Spinal cord (tissue), 10 donors: ENCODE results near the gene ORC5. TPM values are rescaled to one million over a fixed set of nuclear protein-coding genes. Genes with fewer than 3 reads are reported as not detected.

Experiments
- DNase-seq, 6 donors: peaks; one replicate each; pipeline versions ENCODE4 v3.0.0 to v3.0.0-alpha.2; 2013 to 2015; ENCODE audit warnings: low spot score in 6 of 6, low read depth in 4 of 6
- H3K27ac ChIP-seq: one replicate; pipeline ENCODE4 v1.5.1; 2013; ENCODE audit warnings: low read depth, low read length, control low read depth
- H3K27me3 ChIP-seq: one replicate; pipeline ENCODE4 v1.6.1; 2013; ENCODE audit warnings: low read length; ENCODE audit not compliant: control insufficient read depth, insufficient read depth
- H3K36me3 ChIP-seq: one replicate; pipeline ENCODE4 v1.6.1; 2013; ENCODE audit warnings: low read length; ENCODE audit not compliant: control insufficient read depth, insufficient read depth
- H3K4me1 ChIP-seq: one replicate; pipeline ENCODE4 v1.6.1; 2013; ENCODE audit warnings: low read length; ENCODE audit not compliant: control insufficient read depth, insufficient read depth
- H3K4me3 ChIP-seq: one replicate; pipeline ENCODE4 v1.5.1; 2013; ENCODE audit warnings: low read depth, low read length, control low read depth
- H3K9me3 ChIP-seq: one replicate; pipeline ENCODE4 v1.6.1; 2013; ENCODE audit warnings: low read length; ENCODE audit not compliant: control insufficient read depth, insufficient read depth
- WGBS: methylation state at CpG from one replicate; pipeline ENCODE4 v1.1.5; 2013; ENCODE audit warnings: missing lambda C conversion rate; ENCODE audit not compliant: insufficient coverage; 5-methylcytosine and 5-hydroxymethylcytosine counted together
- long read RNA-seq, 4 donors: transcript quantifications; one replicate each; lab custom pipeline, GENCODE V29; 2026
- polyA plus RNA-seq, 2 donors: library from polyadenylated mRNA; unstranded; fragments of 120-200 nt; gene quantifications; one replicate each; pipeline ENCODE4 v1.2.1, GENCODE V29; 2013; ENCODE audit not compliant: insufficient read length in 2 of 2
- total RNA-seq, 2 donors: library from RNA; depleted of rRNA in 1 of 2; stranded (reverse); fragments of 120-200 nt in 1 of 2; fragments of >200 nt in 1 of 2; gene quantifications; one replicate each; pipeline versions ENCODE4 v1.2.3 to v1.2.4, GENCODE V29; 2013 to 2014
- donor health status: healthy.

Gene ORC5
- total RNA-seq (10 to 100 TPM; 20.4 to 42.1 TPM), polyA plus RNA-seq (10 to 100 TPM; 18.5 to 19.4 TPM)
- long read RNA-seq, donor 1, transcript ORC5-201 (14 exons, 1,958 nt): major isoform, 6 of 20 reads
- long read RNA-seq, donor 1, partial matches to known transcripts: 13 of 20 reads
- long read RNA-seq, donor 1, other reads (novel, unspliced or antisense): 0 of 20 reads
- long read RNA-seq, donor 2, partial matches to known transcripts: 0 of 1 reads
- long read RNA-seq, donor 2, other reads (novel, unspliced or antisense): 0 of 1 reads
- long read RNA-seq, donor 3, partial matches to known transcripts: 0 of 2 reads
- long read RNA-seq, donor 3, other reads (novel, unspliced or antisense): 0 of 2 reads
- long read RNA-seq, donor 4, transcript ORC5-201 (14 exons, 1,958 nt): major isoform, 8 of 8 reads
- long read RNA-seq, donor 4, partial matches to known transcripts: 0 of 8 reads
- long read RNA-seq, donor 4, other reads (novel, unspliced or antisense): 0 of 8 reads

DNA sequence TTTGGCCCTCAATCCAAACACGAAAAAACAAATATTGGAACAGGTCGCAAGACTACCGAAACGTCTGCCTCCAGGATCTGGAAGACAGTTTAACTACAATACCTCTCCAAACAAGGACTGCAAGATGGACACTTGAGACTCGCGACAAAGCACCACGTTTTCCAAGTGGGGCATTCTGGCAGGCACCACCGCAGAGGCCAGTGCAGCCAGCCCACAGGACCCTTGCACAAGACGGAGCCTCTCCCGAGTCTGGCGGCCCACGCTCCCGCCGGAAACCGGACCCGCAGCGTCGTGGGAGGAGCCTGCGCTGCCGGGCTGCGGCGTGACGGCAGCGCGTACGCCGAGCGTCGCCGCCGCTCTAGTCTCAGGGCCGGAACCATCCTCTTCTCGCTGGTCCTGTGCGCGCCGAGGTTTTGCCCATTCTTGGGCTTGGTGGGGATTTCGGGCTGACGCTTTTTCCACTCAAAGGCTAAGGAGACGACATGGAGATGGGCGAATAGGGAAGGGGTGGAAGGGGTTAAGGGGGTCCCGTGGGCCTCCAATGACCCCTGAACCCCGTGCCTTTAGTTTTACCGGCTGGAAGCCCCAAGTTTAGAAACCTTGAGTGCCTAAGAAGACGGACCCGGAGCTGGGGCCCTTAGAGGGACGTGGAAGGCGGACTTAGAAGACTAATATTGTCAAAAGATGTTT, at the start of gene ORC5:
Gene ORC5 (minus strand): TSS at position 283 of the 690 bp plus-strand sequence. CDS start 109 bp downstream, at position 174.
- H3K27ac ChIP-seq: peak within 1 kb of the TSS; percentile 69
- WGBS: under 1% methylated on average over 47 of the region's 47 CpGs
- peak within 1 kb of the TSS; percentile 88 for H3K4me3 ChIP-seq

DNA sequence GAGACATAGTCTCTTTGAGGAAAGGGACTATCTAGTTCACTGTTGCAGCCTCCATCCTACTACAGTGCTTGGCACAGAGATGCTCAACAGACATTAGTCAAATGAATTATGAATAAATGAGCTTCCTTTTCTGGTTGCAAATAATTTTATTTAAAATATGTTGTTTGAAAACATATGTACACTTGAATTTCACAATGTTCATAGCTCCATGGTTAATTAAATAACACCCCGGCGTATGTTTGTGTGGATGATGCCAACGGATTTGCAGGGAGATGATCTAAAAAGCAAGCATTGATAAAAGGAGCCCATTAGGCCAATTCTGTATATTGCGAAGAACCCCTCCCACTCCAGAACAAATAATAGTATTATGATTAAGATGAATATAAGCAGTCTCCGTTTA, 47.8 kb upstream of the ORC5 start:
- no peaks in the 10 kb centered on the region for H3K4me1 ChIP-seq
- H3K9me3 ChIP-seq: no peaks in the 10 kb centered on the region
- no peaks in the 10 kb centered on the region for H3K27me3 ChIP-seq
- no CpG with 5 or more reads among the region's 5 CpGs for WGBS
- H3K36me3 ChIP-seq: no peaks in the 10 kb centered on the region
- no peak overlapping the region for H3K4me3 ChIP-seq
- DNase-seq: peak in 1 of 6 donors; percentile 44
- no peak overlapping the region for H3K27ac ChIP-seq

More for the DNA sequence above, at the start of gene ORC5:
- H3K4me1 ChIP-seq: peaks cover 4% of the 10 kb centered on the region
- H3K27me3 ChIP-seq: no peaks in the 10 kb centered on the region
- H3K9me3 ChIP-seq: no peaks in the 10 kb centered on the region
- no peaks in the 10 kb centered on the region for H3K36me3 ChIP-seq
- DNase-seq: peak; percentile 68 to 94 (median 75)

DNA sequence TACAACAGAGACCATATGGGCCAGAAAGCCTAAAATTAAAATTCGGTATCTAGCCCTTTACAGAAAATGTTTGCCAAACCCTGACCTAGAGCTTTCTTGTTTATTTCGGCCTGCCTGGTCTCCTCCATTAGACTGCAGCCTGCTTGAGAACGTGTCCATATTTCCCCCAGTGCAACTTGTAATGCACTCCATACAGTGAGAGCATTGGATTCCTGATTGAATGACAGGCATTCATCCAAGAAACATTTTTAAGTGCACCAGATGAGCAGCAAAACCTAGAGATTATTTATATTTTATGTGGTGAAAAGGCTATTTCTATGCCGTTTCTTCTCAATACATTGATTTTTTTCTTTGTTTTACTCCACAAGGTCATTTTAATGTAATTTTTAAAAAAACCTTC, 47.4 kb upstream of the ORC5 start:
- Histone ChIP-seq H3K9me3 (no peaks in the 10 kb centered on the region), H3K27me3 (no peaks in the 10 kb centered on the region), H3K27ac (no peak overlapping the region), H3K36me3 (no peaks in the 10 kb centered on the region), H3K4me3 (no peak overlapping the region), H3K4me1 (no peaks in the 10 kb centered on the region)
- DNase-seq: peak in 2 of 6 donors; percentile 53 to 61
- 71% methylated on average over 3 of the region's 4 CpGs for WGBS

DNA sequence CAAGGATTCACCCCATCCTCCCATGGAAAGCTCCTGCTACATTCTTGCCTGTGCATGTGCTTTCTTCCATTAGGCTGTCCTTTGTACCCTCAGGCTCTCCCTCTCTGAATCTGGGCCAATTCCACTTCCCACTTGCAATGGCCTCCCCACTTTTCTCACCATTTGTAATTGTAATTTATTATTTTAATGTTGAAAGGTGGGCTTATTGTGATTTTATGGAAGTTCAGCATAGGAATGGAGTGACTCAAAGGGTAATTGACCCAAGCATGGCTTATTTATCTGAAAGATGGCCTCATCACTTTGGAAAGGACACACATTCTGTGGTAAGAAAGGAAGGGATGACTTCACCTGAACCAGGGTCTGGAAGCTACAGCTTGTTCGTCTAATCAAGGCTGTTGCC, 46.9 kb upstream of the ORC5 start:
- Histone ChIP-seq H3K9me3 (no peaks in the 10 kb centered on the region), H3K27me3 (no peaks in the 10 kb centered on the region), H3K4me3 (no peak overlapping the region), H3K27ac (no peak overlapping the region), H3K36me3 (no peaks in the 10 kb centered on the region), H3K4me1 (no peaks in the 10 kb centered on the region)
- no peak for DNase-seq
- WGBS: no CpG with 5 or more reads among the region's 1 CpG

DNA sequence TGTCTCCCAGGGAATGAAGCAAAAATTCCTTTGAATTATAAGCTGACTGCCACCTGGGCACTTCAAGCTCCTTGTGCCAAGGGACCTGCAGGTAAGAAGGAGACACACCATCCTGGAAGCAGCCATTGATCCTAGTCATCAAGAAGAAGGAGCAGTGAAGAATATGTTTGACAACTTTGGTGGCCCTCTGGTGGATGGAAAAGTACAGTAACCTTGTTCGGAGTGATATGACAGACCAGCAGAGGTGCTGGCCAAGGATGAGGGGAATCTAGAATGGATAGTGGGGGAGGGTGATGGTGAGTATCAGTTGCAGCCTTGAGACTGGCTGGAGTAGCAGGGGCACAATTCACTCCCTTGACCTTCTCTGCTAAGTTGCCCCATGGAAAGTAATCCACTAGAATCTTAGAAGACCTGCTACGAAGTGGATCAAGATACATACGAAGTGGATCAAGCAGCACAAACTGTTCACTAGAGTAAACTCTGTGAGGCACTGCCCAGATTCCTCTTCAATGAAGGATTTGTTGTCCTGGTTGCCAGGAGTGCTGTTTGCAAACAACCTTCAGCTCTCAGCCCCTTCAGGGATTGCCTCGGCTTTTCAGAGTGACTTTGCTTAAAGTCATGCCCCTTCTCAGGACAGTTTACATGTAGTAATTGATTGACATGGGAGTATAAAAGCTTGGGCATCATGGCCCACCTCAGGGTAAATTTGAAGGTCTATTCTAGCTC, 44.8 kb upstream of the ORC5 start:
- 85% methylated on average over 3 of the region's 4 CpGs for WGBS
- no peak for DNase-seq
- Histone ChIP-seq H3K9me3 (peaks cover 2% of the 10 kb centered on the region), H3K4me1 (no peaks in the 10 kb centered on the region), H3K27me3 (no peaks in the 10 kb centered on the region), H3K27ac (no peak overlapping the region), H3K36me3 (no peaks in the 10 kb centered on the region), H3K4me3 (no peak overlapping the region)

DNA sequence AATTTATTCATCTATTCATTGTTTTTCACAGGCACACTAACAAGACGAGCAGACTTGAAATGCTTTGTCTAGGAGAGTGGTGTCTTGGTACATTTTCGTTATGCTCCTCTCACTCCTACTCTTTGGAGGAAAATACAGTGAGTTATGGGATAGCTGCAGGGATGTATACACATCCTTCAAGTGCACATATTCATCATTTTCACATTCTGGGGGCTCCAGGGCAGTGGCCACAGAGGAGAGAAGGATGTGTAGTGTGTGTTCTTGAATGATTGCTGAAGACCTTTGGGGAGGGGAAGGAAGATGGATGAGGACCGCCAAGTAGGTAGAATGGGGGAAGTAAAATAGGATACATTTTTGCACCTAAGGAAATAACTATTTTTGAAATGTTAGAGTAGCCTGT, 34.8 kb upstream of the ORC5 start:
- H3K9me3 ChIP-seq: no peaks in the 10 kb centered on the region
- H3K4me3 ChIP-seq: no peak overlapping the region
- H3K27ac ChIP-seq: no peak overlapping the region
- no peaks in the 10 kb centered on the region for H3K4me1 ChIP-seq
- peak in 2 of 6 donors; percentile 37 to 39 for DNase-seq
- no peaks in the 10 kb centered on the region for H3K27me3 ChIP-seq
- no peaks in the 10 kb centered on the region for H3K36me3 ChIP-seq
- 100% methylated on average over 1 of the region's 3 CpGs for WGBS

GRCh38 chr7:104241538-104242209, 33.9 kb upstream of the ORC5 start:
- no CpG with 5 or more reads among the region's 4 CpGs for WGBS
- DNase-seq: peak in 2 of 6 donors; percentile 28 to 62
- no peaks in the 10 kb centered on the region for H3K4me1 ChIP-seq
- no peaks in the 10 kb centered on the region for H3K36me3 ChIP-seq
- no peaks in the 10 kb centered on the region for H3K27me3 ChIP-seq
- H3K9me3 ChIP-seq: no peaks in the 10 kb centered on the region
- no peak overlapping the region for H3K27ac ChIP-seq
- H3K4me3 ChIP-seq: no peak overlapping the region

DNA sequence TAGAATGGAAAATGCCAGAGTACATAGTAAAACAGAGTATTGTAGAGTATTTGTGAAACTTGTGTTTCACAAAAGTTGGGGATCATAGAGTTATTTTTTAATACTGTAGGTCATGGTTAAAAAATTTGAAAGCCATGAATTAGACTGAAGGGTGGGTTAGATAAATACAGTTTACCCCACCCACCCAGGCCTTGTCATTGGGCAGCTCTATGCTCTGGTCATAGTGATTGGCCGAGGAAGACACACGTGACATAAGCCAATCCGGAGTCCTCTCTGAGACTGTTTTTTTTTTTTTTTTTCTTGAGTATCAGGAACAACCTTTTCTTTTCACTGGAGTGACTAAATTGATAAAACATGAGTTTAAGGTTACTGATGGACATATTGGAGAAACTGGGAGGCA, 33.3 kb upstream of the ORC5 start:
- H3K27me3 ChIP-seq: no peaks in the 10 kb centered on the region
- no peak overlapping the region for H3K27ac ChIP-seq
- no peaks in the 10 kb centered on the region for H3K9me3 ChIP-seq
- no peak overlapping the region for H3K4me3 ChIP-seq
- DNase-seq: no peak
- no peaks in the 10 kb centered on the region for H3K4me1 ChIP-seq
- WGBS: no CpG with 5 or more reads among the region's 3 CpGs
- H3K36me3 ChIP-seq: no peaks in the 10 kb centered on the region

- Histone ChIP-seq H3K9me3 (no peaks in the 10 kb centered on the region), H3K27ac (no peak overlapping the region), H3K4me1 (no peaks in the 10 kb centered on the region), H3K36me3 (no peaks in the 10 kb centered on the region), H3K27me3 (no peaks in the 10 kb centered on the region), H3K4me3 (no peak overlapping the region)
- peak in 2 of 6 donors; percentile 79 to 84 for DNase-seq
- WGBS: 22% methylated on average over 5 of the region's 5 CpGs
Observed at GRCh38 chr7:104240401-104240800, 32.6 kb upstream of the ORC5 start.
